SK-N-DZ (cell line): Measurements from ENCODE around the gene DTNA.

Source experiments
- DNase-seq: peaks from one replicate; pipeline ENCODE4 v3.0.0-alpha.2; 2015; ENCODE audit warnings: low spot score

The DTNA gene

GRCh38 chr18:34767601-34768027 lies 57.5 kb downstream of the DTNA start:
- no peak for DNase-seq

- no peak for DNase-seq
Observed at GRCh38 chr18:34771958-34772357, 61.9 kb downstream of the DTNA start.

DNA sequence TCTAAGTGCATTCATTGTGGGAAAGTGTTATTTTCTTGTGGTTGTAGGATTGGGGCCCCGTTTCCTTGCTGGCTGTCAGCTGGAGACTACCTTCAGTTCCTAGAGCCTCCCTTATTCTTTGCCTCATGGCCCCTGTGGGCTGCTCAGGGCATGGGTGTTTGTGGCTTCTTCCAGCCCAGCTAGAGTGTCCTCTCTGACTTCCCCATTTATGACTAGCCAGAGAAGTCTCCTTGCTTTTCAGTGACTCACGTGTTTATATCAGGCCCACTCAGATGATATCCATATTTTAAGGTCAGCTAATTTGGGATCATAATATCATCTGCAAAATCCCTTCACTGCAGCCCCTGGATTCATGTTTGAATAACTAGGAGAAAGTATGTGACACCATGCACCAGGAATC lies 62.8 kb downstream of the DTNA start:
- DNase-seq, result no peak

DNA sequence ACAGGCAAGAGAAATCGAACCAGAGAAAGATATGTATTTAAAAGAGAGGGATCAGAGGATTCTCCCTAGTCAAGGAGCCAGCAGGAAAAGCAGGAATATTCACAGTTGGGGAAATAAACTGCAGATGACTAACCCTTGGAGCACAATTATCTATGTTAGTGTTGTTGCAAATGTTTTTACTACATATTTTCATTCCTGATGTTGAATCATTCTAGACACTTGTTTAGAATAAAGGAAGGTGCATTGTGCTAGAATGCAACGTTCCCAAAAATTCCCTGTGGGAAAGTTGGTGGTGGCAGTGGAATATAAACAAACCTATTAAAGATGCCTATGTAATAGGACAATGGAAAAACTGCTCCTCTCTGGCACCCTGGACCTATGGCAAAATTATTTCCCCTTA lies 63.3 kb downstream of the DTNA start:
- no peak for DNase-seq

DNA sequence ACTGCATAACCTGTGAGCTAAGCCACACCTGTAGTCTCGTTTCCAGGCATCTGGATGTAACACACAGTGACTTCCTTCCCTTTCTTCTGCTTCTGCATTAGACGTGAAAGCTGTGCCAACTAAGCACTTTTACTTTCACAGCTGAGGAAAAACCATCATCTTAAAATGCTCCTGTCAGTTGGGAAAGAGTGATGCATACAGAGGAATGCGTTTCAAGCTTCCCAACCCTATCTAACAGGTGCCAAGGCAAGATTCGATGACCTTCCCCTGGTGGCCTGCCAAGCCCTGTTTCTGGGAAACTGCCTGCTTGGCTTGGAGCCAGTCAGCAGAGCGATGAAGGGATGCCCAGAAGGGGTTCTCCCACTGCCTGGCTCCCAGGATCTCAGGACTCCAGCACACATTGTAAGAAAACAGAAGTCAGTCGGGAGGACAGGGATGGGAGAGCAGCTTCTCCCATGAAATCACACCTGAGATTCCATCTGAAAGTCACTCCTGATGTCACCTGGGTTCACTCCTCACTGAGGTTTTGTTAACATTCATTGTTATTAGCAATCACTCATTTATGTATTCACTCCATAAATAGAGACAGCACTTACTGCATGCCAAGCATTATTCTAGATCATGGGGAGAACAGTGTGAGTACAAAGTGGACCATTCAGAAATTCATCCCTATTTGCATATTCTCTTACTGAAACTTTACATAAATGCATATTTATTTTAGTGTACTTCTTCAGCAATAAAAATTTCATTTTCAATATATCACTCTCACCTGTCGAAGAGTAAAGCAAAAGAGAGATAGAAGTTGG lies 64.1 kb downstream of the DTNA start:
- no peak for DNase-seq

DNA sequence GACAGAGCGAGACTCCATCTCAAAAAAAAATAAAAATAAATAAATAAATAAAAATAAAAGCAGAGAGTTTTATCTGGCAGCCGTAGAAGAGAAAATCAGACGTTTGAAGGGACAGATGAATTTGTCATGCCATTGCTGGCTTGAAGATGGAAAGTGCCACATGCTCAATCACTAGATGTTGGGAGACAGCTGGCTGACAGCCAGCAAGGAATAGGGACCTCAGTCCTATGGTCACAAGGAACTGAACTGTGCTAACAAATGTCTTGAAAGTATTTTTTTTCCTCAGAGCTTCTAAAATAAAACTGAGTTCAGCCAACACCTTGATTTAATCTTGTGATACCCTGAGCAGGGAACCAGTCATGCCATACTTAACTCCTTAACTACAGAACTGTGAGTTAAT lies 65.4 kb downstream of the DTNA start:
- DNase-seq, result no peak

DNA sequence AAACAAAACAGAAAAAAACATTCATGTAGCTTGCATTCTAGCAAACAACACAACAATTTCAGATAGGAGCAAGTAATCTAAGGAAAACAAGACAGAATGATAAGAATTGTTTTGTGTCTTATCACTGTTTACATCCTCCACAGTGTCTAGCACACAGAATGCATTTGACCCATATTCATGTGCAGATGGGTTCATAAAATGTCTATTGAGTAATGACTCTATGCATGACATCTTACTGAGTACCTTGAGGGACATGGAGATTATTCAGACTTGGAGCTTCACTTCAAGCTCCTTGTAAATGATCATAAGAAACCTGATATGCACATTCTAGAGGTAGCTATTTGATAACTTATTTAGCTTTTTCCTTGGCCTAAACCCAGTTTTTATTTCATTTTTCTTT lies 69.0 kb downstream of the DTNA start:
- no peak for DNase-seq

DNA sequence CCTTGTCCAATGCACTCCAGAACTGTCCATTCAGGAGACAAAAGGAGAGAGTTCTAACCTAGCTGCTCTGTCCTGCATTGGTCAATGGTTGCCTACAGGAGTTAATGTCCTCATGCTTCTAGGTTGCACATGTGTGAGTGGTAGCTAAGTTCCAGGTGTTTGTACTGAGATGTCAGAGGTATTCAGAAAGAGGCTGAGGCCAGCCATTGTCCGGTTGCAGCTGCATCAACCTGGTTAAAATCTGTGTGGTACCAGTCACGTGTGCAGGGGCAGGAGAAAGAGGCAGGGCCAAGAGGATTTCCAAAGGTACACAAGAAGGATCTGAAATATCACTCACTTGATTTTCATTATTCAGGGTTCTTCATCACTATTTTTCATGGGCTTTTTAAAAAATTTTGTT lies 70.8 kb downstream of the DTNA start:
- no peak for DNase-seq

DNA sequence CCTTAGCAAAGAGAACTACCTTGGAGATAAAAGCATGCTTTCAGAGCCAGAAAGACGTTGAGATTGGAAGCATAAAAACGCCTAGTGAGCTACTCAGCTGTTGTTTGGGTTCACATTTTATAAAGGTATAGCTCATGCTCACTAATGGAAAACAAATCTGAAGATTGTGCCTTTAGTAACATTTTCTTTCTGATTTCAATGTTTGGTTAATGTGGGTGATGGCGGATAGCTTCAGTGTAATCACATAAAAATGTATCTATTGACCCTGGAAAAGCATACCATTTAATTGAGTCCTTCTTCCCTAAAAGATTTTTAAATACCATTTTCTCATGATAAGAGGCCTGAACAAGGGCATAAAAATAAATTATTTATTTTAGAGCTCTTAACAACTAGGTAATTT lies 73.4 kb downstream of the DTNA start:
- no peak for DNase-seq

DNA sequence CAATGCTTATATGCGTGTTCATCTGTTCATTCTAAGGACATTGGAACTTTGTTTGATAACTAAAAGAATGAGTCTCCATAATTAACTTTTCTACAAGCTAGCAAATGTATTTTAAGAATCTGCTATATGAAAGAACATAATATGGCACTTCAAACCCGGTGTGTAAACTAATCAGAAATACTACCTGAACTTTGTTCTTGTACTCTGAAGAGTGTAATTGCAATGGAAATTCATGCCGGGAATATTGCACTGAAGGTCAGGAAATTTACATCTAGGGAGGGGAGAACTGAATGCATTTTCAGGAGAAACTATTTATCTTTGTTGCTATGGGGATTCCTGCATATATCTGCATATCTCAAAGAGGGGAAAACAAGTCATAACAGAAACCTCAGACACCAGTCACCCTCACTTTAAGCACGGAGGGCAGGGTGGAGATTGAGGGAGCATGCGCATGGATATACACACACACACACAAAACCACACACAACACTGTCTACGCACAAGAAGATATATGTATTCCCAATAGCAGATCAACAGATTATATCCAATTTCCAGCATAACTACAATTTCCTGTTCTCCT lies 76.2 kb downstream of the DTNA start:
- DNase-seq, result no peak

DNA sequence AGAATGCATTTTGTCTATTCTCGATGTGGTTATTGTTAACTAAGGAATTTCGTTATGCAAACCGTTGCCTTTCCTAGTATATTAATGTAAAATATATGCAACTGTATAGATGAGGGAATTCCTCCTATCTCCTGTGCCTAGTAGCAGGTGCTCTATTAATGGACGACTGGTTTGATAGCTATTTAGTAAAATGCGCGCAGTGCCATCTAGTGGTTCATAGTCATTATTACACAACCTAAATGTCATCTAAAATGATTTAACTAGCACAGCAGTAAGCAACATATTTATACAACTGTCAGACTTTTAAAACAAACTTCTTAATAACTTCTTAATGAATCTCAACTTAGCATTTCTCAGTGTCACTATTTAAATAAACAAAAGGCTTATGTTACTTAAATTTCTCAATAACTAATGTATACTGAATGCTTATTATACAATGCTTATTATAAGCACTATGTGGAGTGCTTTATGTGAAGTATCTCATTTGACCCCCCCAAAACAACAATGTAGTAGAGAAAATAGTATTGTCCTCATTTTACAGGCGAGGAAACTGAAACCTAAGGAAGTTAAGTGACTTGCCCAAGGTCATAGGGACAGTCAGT lies 77.9 kb downstream of the DTNA start:
- peak; percentile 62 for DNase-seq

DNA sequence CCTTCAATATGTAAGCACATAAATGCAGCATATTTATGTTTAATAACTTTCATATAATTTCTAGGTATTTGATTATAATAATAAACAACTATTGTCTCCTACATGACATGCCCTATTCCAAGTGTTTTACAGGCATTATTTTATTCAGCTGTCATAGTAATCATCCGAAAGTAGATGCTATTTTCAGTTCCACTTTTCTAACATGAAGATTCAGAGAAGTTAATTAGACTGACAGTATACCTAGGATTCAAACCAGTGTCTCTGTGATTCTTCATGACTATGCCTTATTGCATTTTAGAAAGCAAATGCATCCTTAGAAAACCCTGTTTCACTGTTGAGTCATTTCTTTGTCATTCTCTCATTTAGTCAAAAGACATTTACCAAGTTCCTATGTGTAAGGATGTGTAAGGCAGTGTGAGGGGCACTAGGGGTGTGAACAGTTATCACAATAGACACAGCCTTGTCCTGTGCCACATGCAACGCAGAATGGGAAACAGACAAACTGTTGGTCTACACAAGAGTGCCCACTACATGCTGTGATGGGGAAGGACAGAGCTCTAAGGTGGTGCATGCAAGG lies 79.8 kb downstream of the DTNA start:
- DNase-seq, result no peak

DNA sequence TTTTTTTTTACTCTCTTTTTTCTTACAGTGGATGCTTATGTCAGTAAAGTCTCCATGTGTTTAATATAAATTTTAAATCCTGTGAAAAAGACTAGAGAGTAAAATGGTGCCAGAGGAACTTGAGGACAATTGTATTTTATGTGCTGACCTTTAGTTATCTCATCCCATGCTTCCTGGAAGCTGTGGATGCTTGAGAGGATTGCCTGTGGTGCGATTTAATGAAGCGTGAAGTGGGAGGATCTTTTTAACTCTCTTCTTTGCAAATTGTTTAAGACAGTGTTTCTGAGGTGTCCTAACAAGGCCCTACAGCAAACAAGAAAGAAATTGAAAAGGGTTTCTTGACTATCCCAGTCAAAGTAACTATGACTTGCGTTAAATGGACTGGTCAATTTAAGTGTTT lies 84.2 kb downstream of the DTNA start:
- no peak for DNase-seq

DNA sequence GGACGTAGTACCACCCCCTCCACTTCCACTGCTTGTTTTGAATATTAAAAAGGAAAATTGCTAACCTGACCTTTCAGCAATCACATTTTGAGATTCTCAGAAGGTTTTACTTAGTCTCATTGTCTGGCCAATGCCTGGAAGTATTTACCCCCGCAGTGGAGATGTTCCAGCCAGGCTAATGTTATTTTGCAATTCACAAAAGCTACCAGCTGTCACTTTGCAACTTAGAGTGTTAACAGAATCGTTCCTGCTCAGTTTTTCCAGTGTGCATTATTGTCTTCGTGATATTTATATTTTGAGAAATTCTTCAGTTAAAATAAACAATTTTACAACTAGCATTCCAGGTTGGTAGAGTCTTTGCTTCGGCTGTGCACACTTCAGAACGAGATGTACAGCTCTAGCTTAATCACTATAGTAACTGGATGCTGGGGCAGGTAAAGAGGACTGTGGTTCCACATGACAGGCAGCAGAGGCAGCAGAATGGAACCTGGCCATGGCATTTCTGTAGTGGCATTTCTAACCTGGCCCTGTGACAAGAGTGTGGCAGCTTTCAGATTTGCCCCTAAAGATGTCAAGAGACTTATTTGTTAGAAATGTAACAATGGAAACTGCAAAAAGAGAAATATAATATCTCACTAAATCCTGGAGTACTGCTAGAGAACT lies 85.1 kb downstream of the DTNA start:
- DNase-seq, result no peak

DNA sequence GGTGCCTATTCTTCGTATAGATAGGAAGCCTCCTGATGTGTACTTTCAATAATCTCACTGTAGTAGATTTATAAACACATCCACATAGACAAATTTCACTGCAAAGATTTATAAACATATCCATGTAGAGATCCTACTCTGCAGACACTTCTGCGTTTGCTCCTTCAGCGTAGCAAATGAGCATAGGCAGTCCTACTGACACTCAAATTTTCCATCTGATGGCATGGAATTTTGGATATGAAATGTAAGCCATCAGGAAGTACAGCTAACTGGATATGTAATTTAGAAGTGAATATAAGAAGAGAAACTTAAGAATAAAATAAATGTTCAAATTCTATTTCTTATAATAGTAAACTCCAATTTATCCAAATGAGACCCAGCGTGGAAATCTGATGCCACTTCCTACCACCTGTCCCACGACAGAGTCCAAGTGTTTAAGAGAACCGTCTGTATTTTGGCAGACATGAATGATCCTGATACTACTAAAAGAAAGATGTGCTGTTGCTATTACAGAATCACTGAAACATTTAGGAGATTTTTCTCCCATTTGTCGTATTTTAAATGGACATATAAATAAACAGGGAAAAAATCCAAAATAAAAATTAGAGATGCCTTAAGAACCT lies 86.0 kb downstream of the DTNA start:
- no peak for DNase-seq

DNA sequence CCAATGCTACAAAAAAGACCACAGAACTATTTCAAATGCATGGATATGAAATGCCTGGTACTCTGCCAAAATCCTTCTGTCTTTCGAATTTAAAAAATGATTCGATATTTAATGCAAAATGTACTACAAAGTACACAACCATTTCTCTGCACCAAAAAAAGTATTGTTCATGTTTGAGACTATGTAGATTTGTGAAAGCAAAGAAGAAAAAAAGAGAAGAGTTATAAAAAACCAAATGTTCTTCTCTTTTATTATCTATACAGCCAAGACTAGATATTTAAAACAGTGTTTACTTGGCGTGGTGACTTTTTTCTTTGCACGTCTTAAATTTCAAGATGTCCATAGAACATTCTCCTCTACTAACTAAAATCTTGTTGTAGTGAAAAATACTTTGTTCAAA lies 89.2 kb downstream of the DTNA start:
- DNase-seq, result no peak

DNA sequence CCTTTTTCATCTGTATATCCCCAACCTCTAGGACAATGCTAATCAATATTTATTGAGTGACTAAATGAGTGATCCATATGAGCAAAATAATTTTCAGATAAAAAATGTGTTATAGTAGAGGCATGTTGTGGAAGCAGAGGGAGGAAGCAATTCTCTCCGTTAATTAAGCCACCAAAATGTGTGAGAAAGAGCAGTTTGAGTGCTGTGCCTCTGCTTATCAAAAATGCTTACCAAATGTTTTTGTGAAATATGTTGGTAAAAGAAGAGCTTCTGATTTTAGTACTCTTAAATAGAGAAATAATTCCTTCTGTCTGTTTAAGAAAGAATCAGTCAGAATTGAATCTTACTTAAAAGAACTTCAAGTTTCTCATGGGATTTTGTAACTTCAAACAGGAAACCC lies 90.3 kb downstream of the DTNA start:
- DNase-seq, result no peak

DNA sequence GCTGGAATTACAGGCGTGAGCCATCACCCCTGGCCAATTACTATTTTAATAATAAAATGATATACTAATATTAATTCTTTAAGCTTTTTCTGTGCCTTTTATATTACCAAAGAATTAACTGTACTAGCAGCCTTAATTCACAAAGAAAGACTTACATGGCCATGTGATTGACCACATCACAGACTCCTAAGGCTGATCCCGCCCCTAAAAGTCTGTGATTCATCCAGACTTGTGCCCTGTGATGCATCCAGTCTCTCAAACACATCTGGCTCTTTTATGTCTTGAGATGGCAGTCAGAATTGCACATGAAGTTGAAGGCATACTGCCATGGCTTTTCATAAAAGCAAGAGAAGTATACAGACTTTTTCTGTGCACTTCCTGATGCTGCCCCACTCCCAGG lies 91.7 kb downstream of the DTNA start:
- no peak for DNase-seq

DNA sequence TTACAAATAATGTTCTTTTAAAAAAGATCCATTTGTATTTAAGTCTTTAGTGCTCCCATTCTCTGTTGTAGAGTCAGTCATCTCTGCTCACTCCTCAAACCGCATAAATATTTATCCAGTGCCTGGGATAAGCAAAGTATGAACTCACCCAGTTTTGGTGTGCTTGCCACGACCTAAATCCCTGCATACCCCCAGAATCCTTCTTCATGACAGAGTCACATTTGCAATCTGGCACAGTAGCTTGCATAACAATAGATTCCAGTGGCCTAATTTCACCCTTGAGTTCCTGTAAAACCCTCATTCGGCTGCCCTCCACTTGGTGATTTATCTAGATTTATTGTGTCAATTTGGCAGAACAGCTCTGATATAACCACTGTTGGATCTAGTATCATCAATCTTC lies 92.9 kb downstream of the DTNA start:
- DNase-seq, result no peak

DNA sequence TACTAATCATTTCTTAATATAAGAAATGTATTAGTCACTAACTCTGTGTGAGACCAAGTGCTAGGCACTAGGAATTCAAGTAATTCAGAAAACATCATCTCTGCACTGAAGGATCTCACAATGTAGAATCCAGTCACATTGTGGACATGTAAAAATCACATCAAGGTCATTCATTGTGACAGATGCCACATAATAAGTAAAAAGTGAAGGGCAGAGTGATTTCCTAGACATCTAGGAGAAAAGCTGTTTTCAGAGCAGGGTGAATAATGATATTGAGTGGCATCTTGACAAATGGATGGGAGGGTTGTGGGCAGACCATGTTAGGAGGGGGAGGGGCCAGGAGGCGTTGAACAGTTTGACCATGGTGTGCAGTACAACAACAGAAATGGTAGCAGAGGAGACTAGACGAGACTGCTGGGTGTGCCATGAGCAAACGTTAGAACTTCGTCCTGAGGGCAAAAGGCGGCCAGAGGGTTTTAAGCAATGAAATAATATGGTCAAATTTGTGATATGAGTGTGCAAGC lies 93.8 kb downstream of the DTNA start:
- DNase-seq, result no peak

DNA sequence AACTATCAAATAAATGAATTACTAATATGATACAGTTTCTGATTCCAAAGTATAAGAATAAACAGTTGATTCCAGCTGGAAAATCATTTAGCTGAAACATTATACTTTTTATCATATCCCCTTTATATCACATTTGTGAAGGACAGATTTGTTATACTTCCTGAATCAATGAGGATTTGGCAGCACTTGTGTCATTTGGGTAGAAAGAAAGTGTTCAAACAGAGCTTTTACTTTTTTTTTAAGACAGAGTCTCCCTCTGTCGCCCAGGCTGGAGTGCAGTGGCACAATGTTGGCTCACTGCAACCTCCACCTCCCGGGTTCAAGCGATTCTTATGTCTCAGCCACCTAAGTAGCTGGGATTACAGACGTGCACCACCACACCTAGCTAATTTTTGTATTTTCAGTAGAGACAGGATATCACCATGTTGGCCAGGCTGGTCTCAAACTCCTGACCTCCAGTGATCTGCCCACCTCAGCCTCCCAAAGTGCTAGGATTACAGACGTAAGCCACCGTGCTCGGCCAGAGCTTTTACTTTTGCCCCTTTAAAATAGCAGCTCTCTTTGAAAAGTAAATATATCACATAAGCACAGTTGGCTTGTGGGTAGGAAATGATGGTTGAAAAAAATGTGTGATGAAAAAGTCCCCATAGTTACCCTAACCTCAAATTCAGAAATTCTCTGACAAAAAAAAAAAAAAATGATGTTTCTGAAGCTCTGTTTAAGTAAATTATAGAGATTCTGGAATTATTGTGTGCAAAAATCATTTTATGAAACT lies 95.2 kb downstream of the DTNA start:
- no peak for DNase-seq
